Kidney glomerular epithelial cell (primary cell): ENCODE data around the gene ANKAR.
"Not testable (repeated sequence)": the region's sequence is repeated elsewhere in the genome, so short reads cannot be mapped to it uniquely, and the experiment has no call there.

Source experiments
- DNase-seq: peaks from one replicate; lab custom pipeline; 2025; lab: John Stamatoyannopoulos, UW

Gene ANKAR

GRCh38 chr2:189674374-189675112 is at the start of gene ANKAR:
Gene ANKAR, plus strand, starts transcription at chr2:189674670. Its CDS starts 1,821 bp downstream, at chr2:189676491.
- peak; percentile 80 for DNase-seq

GRCh38 chr2:189625636-189626035 is 48.8 kb upstream of the ANKAR start:
- no peak for DNase-seq

- no peak for DNase-seq
Measured at GRCh38 chr2:189627789-189628188, 46.7 kb upstream of the ANKAR start.

GRCh38 chr2:189628817-189629530 is 45.5 kb upstream of the ANKAR start:
- no peak for DNase-seq

- no peak for DNase-seq
Measured at GRCh38 chr2:189629531-189630453, 44.7 kb upstream of the ANKAR start.

- DNase-seq: no peak
Measured at GRCh38 chr2:189631849-189632248, 42.6 kb upstream of the ANKAR start.

GRCh38 chr2:189633392-189633811 is 41.1 kb upstream of the ANKAR start:
- DNase-seq: no peak

GRCh38 chr2:189635353-189635752 is 39.1 kb upstream of the ANKAR start:
- DNase-seq: no peak

GRCh38 chr2:189638301-189639006 is 36.0 kb upstream of the ANKAR start:
- no peak for DNase-seq

- no peak for DNase-seq
Measured at GRCh38 chr2:189639007-189639609, 35.4 kb upstream of the ANKAR start.

- DNase-seq: no peak
Measured at GRCh38 chr2:189641002-189641401, 33.5 kb upstream of the ANKAR start.

GRCh38 chr2:189641590-189641989 is 32.9 kb upstream of the ANKAR start:
- no peak for DNase-seq

- DNase-seq: no peak
Measured at GRCh38 chr2:189646521-189646920, 27.9 kb upstream of the ANKAR start.

GRCh38 chr2:189648846-189649509 is 25.5 kb upstream of the ANKAR start:
- DNase-seq: no peak

GRCh38 chr2:189651284-189651683 is 23.2 kb upstream of the ANKAR start:
- no peak for DNase-seq

GRCh38 chr2:189653464-189653863 is 21.0 kb upstream of the ANKAR start:
- DNase-seq: not testable (repeated sequence)

- DNase-seq: peak; percentile 5
Measured at GRCh38 chr2:189654641-189655040, 19.8 kb upstream of the ANKAR start.

- DNase-seq: no peak
Measured at GRCh38 chr2:189657867-189658266, 16.6 kb upstream of the ANKAR start.

- no peak for DNase-seq
Measured at GRCh38 chr2:189658306-189659212, 15.9 kb upstream of the ANKAR start.

GRCh38 chr2:189659734-189660133 is 14.7 kb upstream of the ANKAR start:
- DNase-seq: no peak
